Transverse colon (tissue), 4 donors: ENCODE results near the gene CHD2. TPM values are rescaled to one million over a fixed set of nuclear protein-coding genes. Genes with fewer than 3 reads are reported as not detected.

Experiments used
- DNase-seq: peaks from one replicate; pipeline ENCODE4 v3.0.0-alpha.2; 2019
- H3K27ac ChIP-seq, 4 donors: fragments of 200-600 bp; sonication (generic); 2 replicates each; pipeline ENCODE4 v1.5.1; 2016 to 2018; ENCODE audit warnings: inconsistent platforms in 4 of 4
- H3K27me3 ChIP-seq: fragments of 200-600 bp; sonication (generic); 2 replicates; pipeline ENCODE4 v1.5.1; 2017; ENCODE audit warnings: inconsistent platforms
- H3K36me3 ChIP-seq, 4 donors: fragments of 200-600 bp; sonication (generic); 2 replicates each; pipeline ENCODE4 v1.5.1; 2017 to 2019; ENCODE audit warnings: inconsistent platforms in 4 of 4
- H3K4me1 ChIP-seq, 4 donors: fragments of 200-600 bp; sonication (generic); 2 replicates each; pipeline ENCODE4 v1.5.1; 2017 to 2020; ENCODE audit warnings: inconsistent platforms in 4 of 4
- H3K4me3 ChIP-seq, 4 donors: fragments of 200-600 bp; sonication (generic); 1 replicate in 1 of 4; 2 replicates in 3 of 4; pipeline versions ENCODE4 v1.5.1 to v1.6.1; 2017 to 2019; ENCODE audit warnings: inconsistent platforms in 4 of 4
- H3K9me3 ChIP-seq, 2 donors: fragments of 200-600 bp; sonication (generic); 2 replicates each; pipeline ENCODE4 v1.5.1; 2017 to 2019; ENCODE audit warnings: inconsistent platforms in 2 of 2
- CTCF ChIP-seq, 5 experiments: fragments of 200-600 bp in 3 of 5; fragments of 450-650 bp in 2 of 5; sonication (generic) in 3 of 5; IDR thresholded peaks; 1 replicate in 2 of 5; 2 replicates in 3 of 5; pipeline ENCODE4 v1.5.1; 2016 to 2017; ENCODE audit warnings: antibody characterized with exemption in 5 of 5, inconsistent platforms in 3 of 5, mild to moderate bottlenecking in 2 of 5, moderate library complexity in 1 of 5
- EP300 ChIP-seq: sonication (generic); formaldehyde crosslinking; IDR thresholded peaks from one replicate; pipeline ENCODE4 v1.6.1; 2017; ENCODE audit warnings: antibody characterized with exemption, low read depth
- POLR2A ChIP-seq: fragments of 450-650 bp; IDR thresholded peaks from one replicate; pipeline ENCODE4 v1.6.1; 2016; ENCODE audit warnings: antibody characterized with exemption, mild to moderate bottlenecking, moderate library complexity
- POLR2AphosphoS5 ChIP-seq, 3 donors: sonication (generic); formaldehyde crosslinking; IDR thresholded peaks; one replicate each; pipeline ENCODE4 v1.6.1; 2016; ENCODE audit warnings: antibody characterized with exemption in 3 of 3
- WGBS, 2 donors: methylation state at CpG; one replicate each; pipeline ENCODE4 v1.1.5; 2018; ENCODE audit warnings: low coverage in 1 of 2; 5-methylcytosine and 5-hydroxymethylcytosine counted together
- in situ Hi-C, 4 donors: fragments of 200-750 bp; cut with MboI; loops; one replicate each; pipeline versions ENCODE4 v1.15.0 to v1.15.1; 2017; ENCODE audit warnings: low sequenced_read_pairs in 3 of 4, low pct_ligation_motif_present in 1 of 4, low pct_unique_long_range_greater_than_20kb in 1 of 4
- intact Hi-C: fragments of 100-400 bp; cut with DNase I; formaldehyde crosslinking; loops from one replicate; pipeline ENCODE4 v1.15.1; 2023; ENCODE audit warnings: low total_unique reads
- total RNA-seq, 4 donors: library from RNA; depleted of rRNA; stranded (reverse); fragments of >200 nt; gene quantifications; one replicate each; pipeline ENCODE4 v1.1.0, GENCODE V29; 2016

Gene CHD2
- total RNA-seq, 4 donors from 2014 or later: 90.5 to 190 (median 138) TPM

GRCh38 chr15:92887869-92888268, 12.3 kb upstream of the CHD2 start:
- Histone ChIP-seq H3K4me1 (peaks cover 7 to 75% (median 39%) of the 10 kb centered on the region in 4 donors), H3K4me3 (peak overlapping the region in 2 of 4 donors; percentile 13 to 100), H3K36me3 (peaks cover 0 to 37% (median 13%) of the 10 kb centered on the region in 4 donors), H3K27ac (peak overlapping the region; percentile 24 to 100 (median 99)), H3K27me3 (no peaks in the 10 kb centered on the region), H3K9me3 (no peaks in the 10 kb centered on the region)
- DNase-seq: no peak
- in situ Hi-C loops (loop anchor here in 1 of 4 donors (10.0 kb wide), 1 partner anchor 73 kb away; no protein-coding TSS in a partner anchor), intact Hi-C loops (no loop called here)
- TF ChIP-seq POLR2AphosphoS5 (IDR thresholded peaks at IDR 0.05): no peak
- TF ChIP-seq CTCF (IDR thresholded peaks at IDR 0.05): no peak
- TF ChIP-seq POLR2A: no peak
- no peak for TF ChIP-seq EP300
- 31 to 39% methylated on average over 2 to 3 of the region's 3 CpGs for WGBS, 2 donors

GRCh38 chr15:92889390-92890107, 10.6 kb upstream of the CHD2 start:
- H3K4me1 ChIP-seq: peaks cover 7 to 79% (median 39%) of the 10 kb centered on the region in 4 donors
- intact Hi-C loops: no loop called here
- no peak overlapping the region for H3K4me3 ChIP-seq
- DNase-seq: no peak
- no peaks in the 10 kb centered on the region for H3K27me3 ChIP-seq
- H3K27ac ChIP-seq: peak overlapping the region; percentile 14 to 100 (median 64)
- peaks cover 0 to 49% (median 19%) of the 10 kb centered on the region in 4 donors for H3K36me3 ChIP-seq
- 71 to 75% methylated on average over 3 to 5 of the region's 5 CpGs for WGBS, 2 donors
- TF ChIP-seq EP300: no peak
- no peak for TF ChIP-seq POLR2AphosphoS5 (IDR thresholded peaks at IDR 0.05)
- TF ChIP-seq CTCF (IDR thresholded peaks at IDR 0.05): no peak
- TF ChIP-seq POLR2A: no peak
- H3K9me3 ChIP-seq: no peaks in the 10 kb centered on the region
- in situ Hi-C loops: loop anchor here in 2 of 4 donors (10.0 kb wide), 1 partner anchor 75 kb away; no protein-coding TSS in a partner anchor

GRCh38 chr15:92891533-92892200, 8.5 kb upstream of the CHD2 start:
- Histone ChIP-seq H3K4me3 (no peak overlapping the region), H3K9me3 (no peaks in the 10 kb centered on the region), H3K27ac (peak overlapping the region in 3 of 4 donors; percentile 5 to 22 (median 10)), H3K27me3 (no peaks in the 10 kb centered on the region), H3K4me1 (peaks cover 12 to 85% (median 45%) of the 10 kb centered on the region in 4 donors), H3K36me3 (peaks cover 0 to 40% (median 19%) of the 10 kb centered on the region in 4 donors)
- WGBS, 2 donors: 34 to 56% methylated on average over 3 of the region's 3 CpGs
- DNase-seq: no peak
- no peak for TF ChIP-seq EP300
- TF ChIP-seq POLR2A: no peak
- TF ChIP-seq CTCF (IDR thresholded peaks at IDR 0.05): no peak
- TF ChIP-seq POLR2AphosphoS5 (IDR thresholded peaks at IDR 0.05): no peak
- in situ Hi-C loops: loop anchor here in 1 of 4 donors (10.0 kb wide), 1 partner anchor 77 kb away; no protein-coding TSS in a partner anchor
- intact Hi-C loops: no loop called here

- in situ Hi-C loops: loop anchor here in 1 of 4 donors (10.0 kb wide), 1 partner anchor 77 kb away; no protein-coding TSS in a partner anchor
- peak overlapping the region in 2 of 4 donors; percentile 5 to 22 for H3K27ac ChIP-seq
- intact Hi-C loops: no loop called here
- 57 to 85% methylated on average over 3 of the region's 3 CpGs for WGBS, 2 donors
- H3K36me3 ChIP-seq: peaks cover 0 to 38% (median 17%) of the 10 kb centered on the region in 4 donors
- DNase-seq: no peak
- H3K27me3 ChIP-seq: no peaks in the 10 kb centered on the region
- peaks cover 10 to 85% (median 41%) of the 10 kb centered on the region in 4 donors for H3K4me1 ChIP-seq
- TF ChIP-seq CTCF (IDR thresholded peaks at IDR 0.05): no peak
- peak in 1 of 3 donors; percentile 22 for TF ChIP-seq POLR2AphosphoS5 (IDR thresholded peaks at IDR 0.05)
- H3K4me3 ChIP-seq: no peak overlapping the region
- no peaks in the 10 kb centered on the region for H3K9me3 ChIP-seq
These were observed 7.9 kb upstream of the CHD2 start for GRCh38 chr15:92892201-92892555.
